Muscle of leg (tissue), 11 donors: ENCODE results near the gene EMC9. TPM values are rescaled to one million over a fixed set of nuclear protein-coding genes. Genes with fewer than 3 reads are reported as not detected.

ENCODE experiments used
- DNase-seq: peaks from one replicate; pipeline ENCODE4 v3.0.0; 2013
- H3K27ac ChIP-seq: one replicate; pipeline ENCODE4 v1.5.1; 2013; ENCODE audit warnings: mild to moderate bottlenecking, low read length, control low read depth
- H3K27me3 ChIP-seq: one replicate; pipeline ENCODE4 v1.6.1; 2013; ENCODE audit warnings: low read length; ENCODE audit not compliant: control insufficient read depth, insufficient read depth
- H3K36me3 ChIP-seq: one replicate; pipeline ENCODE4 v1.6.1; 2013; ENCODE audit warnings: low read length; ENCODE audit not compliant: control insufficient read depth, insufficient read depth
- H3K4me1 ChIP-seq: one replicate; pipeline ENCODE4 v1.6.1; 2013; ENCODE audit warnings: low read length; ENCODE audit not compliant: control insufficient read depth, insufficient read depth
- H3K4me3 ChIP-seq: one replicate; pipeline ENCODE4 v1.5.1; 2013; ENCODE audit warnings: low read length, control low read depth
- H3K9me3 ChIP-seq: replicated peaks from 2 replicates; pipeline ENCODE4 v1.6.1; 2013; ENCODE audit warnings: low read depth, low read length; ENCODE audit not compliant: control insufficient read depth
- WGBS: methylation state at CpG from one replicate; pipeline ENCODE4 v1.1.5; 2013; ENCODE audit warnings: missing lambda C conversion rate; ENCODE audit not compliant: insufficient coverage; 5-methylcytosine and 5-hydroxymethylcytosine counted together
- polyA plus RNA-seq, 8 donors: library from polyadenylated mRNA; unstranded; fragments of 120-200 nt; gene quantifications; one replicate each; pipeline versions ENCODE4 v1.2.1 to v1.2.3, GENCODE V29; 2013; ENCODE audit warnings: inconsistent platforms in 1 of 8, low replicate concordance in 1 of 8; ENCODE audit not compliant: insufficient read length in 8 of 8, insufficient read depth in 1 of 8
- total RNA-seq: library from RNA; stranded (reverse); fragments of 120-200 nt; gene quantifications from one replicate; pipeline ENCODE4 v1.2.4, GENCODE V29; 2013

The EMC9 gene
- total and polyA plus RNA-seq, 9 donors: 22.4 to 40.0 (median 29.9) TPM

GRCh38 chr14:24164518-24164991 is 23.2 kb upstream of the EMC9 start:
- Histone ChIP-seq H3K9me3 (no peaks in the 10 kb centered on the region), H3K4me1 (peaks cover 37% of the 10 kb centered on the region), H3K36me3 (peaks cover 80% of the 10 kb centered on the region), H3K27me3 (no peaks in the 10 kb centered on the region), H3K4me3 (no peak overlapping the region), H3K27ac (no peak overlapping the region)
- no peak for DNase-seq
- 93% methylated on average over 14 of the region's 14 CpGs for WGBS

GRCh38 chr14:24162093-24162492 is 20.7 kb upstream of the EMC9 start:
- Histone ChIP-seq H3K27ac (peak overlapping the region; percentile 98), H3K4me1 (peaks cover 37% of the 10 kb centered on the region), H3K9me3 (no peaks in the 10 kb centered on the region), H3K36me3 (peaks cover 79% of the 10 kb centered on the region), H3K27me3 (no peaks in the 10 kb centered on the region), H3K4me3 (peak overlapping the region; percentile 91)
- 77% methylated on average over 5 of the region's 8 CpGs for WGBS
- no peak for DNase-seq

GRCh38 chr14:24160850-24161804 is 19.7 kb upstream of the EMC9 start, which contains the start of gene IRF9:
Gene IRF9 (plus strand): TSS chr14:24161265. CDS start chr14:24162145, 880 bp downstream.
- Histone ChIP-seq H3K36me3 (peaks cover 78% of the 10 kb centered on the region), H3K27ac (peak within 1 kb of the TSS; percentile 98), H3K27me3 (no peaks in the 10 kb centered on the region), H3K4me3 (peak within 1 kb of the TSS; percentile 91), H3K4me1 (peaks cover 37% of the 10 kb centered on the region), H3K9me3 (no peaks in the 10 kb centered on the region)
- WGBS: 0% methylated on average over 10 of the region's 12 CpGs
- DNase-seq: peak; percentile 97

- H3K27me3 ChIP-seq: no peaks in the 10 kb centered on the region
- no peaks in the 10 kb centered on the region for H3K9me3 ChIP-seq
- no peak overlapping the region for H3K4me3 ChIP-seq
- H3K36me3 ChIP-seq: peaks cover 78% of the 10 kb centered on the region
- peak overlapping the region; percentile 88 for H3K27ac ChIP-seq
- DNase-seq: no peak
- H3K4me1 ChIP-seq: peaks cover 37% of the 10 kb centered on the region
- 86% methylated on average over 4 of the region's 4 CpGs for WGBS
These were observed 19.1 kb upstream of the EMC9 start for GRCh38 chr14:24160499-24160849.

GRCh38 chr14:24159777-24160498 is 18.5 kb upstream of the EMC9 start:
- no peaks in the 10 kb centered on the region for H3K27me3 ChIP-seq
- H3K27ac ChIP-seq: peak overlapping the region; percentile 88
- H3K9me3 ChIP-seq: no peaks in the 10 kb centered on the region
- WGBS: 97% methylated on average over 6 of the region's 11 CpGs
- H3K4me3 ChIP-seq: no peak overlapping the region
- H3K36me3 ChIP-seq: peaks cover 78% of the 10 kb centered on the region
- no peak for DNase-seq
- peaks cover 37% of the 10 kb centered on the region for H3K4me1 ChIP-seq

- no peak for DNase-seq
- Histone ChIP-seq H3K27ac (no peak overlapping the region), H3K4me1 (peaks cover 15% of the 10 kb centered on the region), H3K4me3 (no peak overlapping the region), H3K36me3 (peaks cover 65% of the 10 kb centered on the region), H3K27me3 (no peaks in the 10 kb centered on the region), H3K9me3 (no peaks in the 10 kb centered on the region)
- WGBS: 95% methylated on average over 11 of the region's 12 CpGs
These were observed 15.9 kb upstream of the EMC9 start for GRCh38 chr14:24157331-24157730.

GRCh38 chr14:24156840-24157239 is 15.4 kb upstream of the EMC9 start:
- H3K36me3 ChIP-seq: peaks cover 65% of the 10 kb centered on the region
- WGBS: 90% methylated on average over 1 of the region's 1 CpG
- no peak overlapping the region for H3K4me3 ChIP-seq
- H3K9me3 ChIP-seq: no peaks in the 10 kb centered on the region
- no peaks in the 10 kb centered on the region for H3K27me3 ChIP-seq
- no peak for DNase-seq
- H3K27ac ChIP-seq: no peak overlapping the region
- peaks cover 10% of the 10 kb centered on the region for H3K4me1 ChIP-seq

GRCh38 chr14:24155100-24155499 is 13.7 kb upstream of the EMC9 start:
- Histone ChIP-seq H3K27me3 (no peaks in the 10 kb centered on the region), H3K9me3 (no peaks in the 10 kb centered on the region), H3K36me3 (peaks cover 75% of the 10 kb centered on the region), H3K4me1 (peaks cover 1% of the 10 kb centered on the region), H3K4me3 (no peak overlapping the region), H3K27ac (no peak overlapping the region)
- no peak for DNase-seq
- 93% methylated on average over 8 of the region's 10 CpGs for WGBS

GRCh38 chr14:24151404-24152080 is 10.2 kb upstream of the EMC9 start:
- Histone ChIP-seq H3K27me3 (no peaks in the 10 kb centered on the region), H3K4me3 (no peak overlapping the region), H3K36me3 (peaks cover 68% of the 10 kb centered on the region), H3K9me3 (no peaks in the 10 kb centered on the region), H3K27ac (no peak overlapping the region), H3K4me1 (peaks cover 10% of the 10 kb centered on the region)
- DNase-seq: no peak
- 89% methylated on average over 8 of the region's 16 CpGs for WGBS

- no peak for DNase-seq
- Histone ChIP-seq H3K27me3 (no peaks in the 10 kb centered on the region), H3K4me3 (no peak overlapping the region), H3K9me3 (no peaks in the 10 kb centered on the region), H3K36me3 (peaks cover 64% of the 10 kb centered on the region), H3K4me1 (peaks cover 13% of the 10 kb centered on the region), H3K27ac (no peak overlapping the region)
- WGBS: 87% methylated on average over 7 of the region's 9 CpGs
These were observed 9.6 kb upstream of the EMC9 start for GRCh38 chr14:24150993-24151392.
